Measurements from ENCODE around the gene CLK2. TPM values are rescaled to one million over a fixed set of nuclear protein-coding genes. Genes with fewer than 3 reads are reported as not detected.

Gene CLK2
- 30.2 and 36.1 TPM in 2 replicates for total RNA-seq

DNA sequence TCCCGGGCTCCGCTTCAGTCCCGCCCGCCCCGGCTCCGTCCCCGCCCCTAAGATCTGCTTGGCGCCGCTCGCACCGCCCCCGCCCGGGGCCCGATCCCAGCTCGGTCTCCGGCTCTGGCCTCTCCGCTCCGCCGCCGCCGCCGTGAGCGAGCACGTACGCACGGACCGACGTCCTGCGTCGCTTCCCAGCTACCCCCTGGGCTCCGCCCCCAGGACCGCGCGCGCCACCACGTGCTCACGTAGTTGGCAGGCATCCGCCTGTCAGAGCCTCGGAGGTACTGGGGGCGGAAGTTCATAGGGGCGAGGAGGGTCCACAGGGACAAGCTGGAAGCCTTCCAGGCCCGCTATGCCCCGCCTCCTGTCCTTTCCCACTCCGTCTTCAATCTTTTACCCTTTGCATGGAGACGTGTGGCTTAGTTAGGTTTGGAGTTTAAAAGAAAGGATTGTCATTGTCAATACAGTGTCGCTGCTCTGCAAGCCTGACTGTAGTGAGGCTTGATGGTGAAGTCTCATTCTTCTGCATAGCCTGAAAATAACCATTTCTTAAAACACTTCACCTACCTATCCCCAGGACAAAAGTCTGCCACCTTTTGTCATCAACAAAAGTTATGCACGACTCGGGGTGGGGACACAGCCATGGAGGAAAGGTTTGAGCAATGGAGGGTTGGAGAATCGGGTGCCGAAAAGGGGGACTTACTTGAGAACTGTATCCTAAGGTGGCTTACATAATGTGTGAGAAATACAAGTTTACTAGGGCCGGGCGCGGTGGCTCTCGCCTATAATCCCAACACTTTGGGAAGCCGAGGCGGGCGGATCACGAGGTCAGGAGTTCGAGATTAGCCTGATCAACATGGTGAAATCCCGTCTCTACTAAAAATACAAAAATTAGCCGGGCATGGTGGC, at the start of gene CLK2:
TSS of gene CLK2 (minus strand) at position 162 of the 903 bp plus-strand sequence. CDS start 2,527 bp downstream, outside the sequence.
- no peak for DNase-seq (ENCODE audit: extremely low read depth, low read depth, low spot score)

DNA sequence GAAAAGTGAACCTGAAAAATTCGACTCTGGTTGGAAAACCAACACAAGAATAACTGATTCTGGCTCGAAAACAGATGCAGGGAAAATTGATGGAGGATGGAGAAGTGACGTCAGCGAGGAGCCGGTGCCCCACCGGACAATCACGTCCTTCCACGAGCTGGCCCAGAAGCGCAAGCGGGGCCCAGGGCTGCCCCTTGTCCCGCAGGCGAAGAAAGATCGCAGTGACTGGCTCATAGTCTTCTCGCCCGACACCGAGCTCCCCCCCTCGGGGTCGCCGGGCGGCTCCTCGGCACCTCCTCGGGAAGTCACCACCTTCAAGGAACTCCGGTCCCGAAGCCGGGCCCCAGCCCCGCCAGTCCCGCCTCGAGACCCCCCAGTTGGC, 49.3 kb upstream of the CLK2 start:
- no peak for DNase-seq (ENCODE audit: extremely low read depth, low read depth, low spot score)

DNA sequence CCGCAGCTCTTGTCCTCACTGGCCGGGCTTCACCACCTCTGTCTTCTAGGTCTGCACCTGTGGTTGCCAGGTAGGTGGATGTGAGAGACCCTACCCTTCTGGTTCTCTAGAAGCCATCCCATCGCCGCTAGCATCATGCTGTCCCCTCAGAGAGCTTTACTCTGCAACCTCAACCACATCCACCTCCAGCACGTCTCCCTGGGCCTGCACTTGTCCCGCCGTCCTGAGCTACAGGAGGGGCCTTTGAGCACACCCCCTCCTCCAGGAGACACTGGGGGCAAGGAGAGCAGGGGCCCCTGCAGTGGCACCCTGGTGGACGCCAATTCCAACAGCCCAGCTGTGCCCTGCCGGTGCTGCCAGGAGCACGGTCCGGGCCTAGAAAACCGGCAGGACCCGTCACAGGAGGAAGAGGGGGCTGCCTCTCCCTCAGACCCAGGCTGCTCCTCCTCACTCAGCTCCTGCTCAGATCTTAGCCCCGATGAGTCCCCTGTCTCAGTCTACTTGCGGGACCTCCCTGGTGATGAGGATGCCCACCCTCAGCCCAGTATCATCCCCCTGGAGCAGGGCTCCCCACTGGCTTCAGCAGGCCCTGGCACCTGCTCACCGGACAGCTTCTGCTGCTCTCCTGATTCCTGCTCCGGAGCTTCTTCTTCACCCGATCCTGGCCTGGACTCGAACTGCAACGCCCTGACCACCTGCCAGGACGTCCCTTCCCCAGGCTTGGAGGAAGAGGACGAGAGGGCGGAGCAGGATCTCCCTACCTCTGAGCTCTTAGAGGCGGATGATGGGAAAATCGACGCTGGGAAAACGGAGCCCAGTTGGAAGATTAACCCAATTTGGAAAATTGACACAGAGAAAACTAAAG, 48.6 kb upstream of the CLK2 start:
- no peak for DNase-seq (ENCODE audit: extremely low read depth, low read depth, low spot score)

DNA sequence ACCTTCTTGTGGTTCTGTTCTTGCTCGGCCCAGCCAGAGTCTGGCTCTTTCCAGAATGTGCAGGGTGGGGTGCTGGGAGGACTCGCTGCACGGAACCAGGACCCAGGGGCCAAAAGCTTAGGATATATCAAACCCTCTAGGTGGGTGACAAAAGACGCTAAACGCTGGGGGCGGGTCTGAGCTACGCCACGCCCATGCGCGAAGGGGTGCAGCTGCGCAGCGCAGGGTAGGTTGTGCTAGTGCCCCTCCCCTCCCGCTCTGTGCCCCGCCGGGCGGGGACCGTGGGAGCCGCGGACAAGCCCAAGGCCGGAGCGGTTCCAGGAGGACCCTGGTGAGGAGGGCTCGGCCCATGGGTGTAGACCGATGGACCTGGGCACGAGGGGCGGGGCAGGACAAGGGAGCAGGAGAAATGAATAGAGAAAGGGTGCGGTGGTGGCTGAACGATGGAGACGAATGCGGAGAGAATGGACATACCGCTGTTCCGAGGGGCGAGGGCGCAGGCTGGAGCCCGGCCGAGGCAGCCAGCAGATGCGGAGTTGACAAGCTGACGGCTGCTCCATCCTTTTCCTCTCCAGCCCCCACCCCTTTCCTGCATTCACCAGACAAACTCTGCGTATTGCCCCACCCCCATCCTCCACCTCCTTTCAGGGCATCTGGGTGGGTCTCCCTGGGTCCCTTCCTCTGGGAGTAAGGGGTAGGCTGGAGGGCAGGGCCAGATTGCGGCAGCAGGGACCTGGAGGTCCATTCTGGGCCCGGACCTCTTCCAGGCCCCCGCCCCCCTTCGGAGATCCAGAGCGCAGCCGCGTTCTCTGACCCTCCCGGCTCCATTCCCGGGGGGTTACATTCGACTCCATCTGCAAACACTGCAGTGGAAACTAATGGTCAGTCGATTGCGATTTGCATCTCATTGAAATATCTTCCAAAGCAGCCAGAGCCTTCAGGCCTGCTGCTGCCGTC, 47.6 kb upstream of the CLK2 start, which contains the start of gene RUSC1:
TSS of gene RUSC1 (plus strand) at position 234 of the 957 bp plus-strand sequence. CDS start 880 bp downstream, outside the sequence.
- no peak for DNase-seq (ENCODE audit: extremely low read depth, low read depth, low spot score)

DNA sequence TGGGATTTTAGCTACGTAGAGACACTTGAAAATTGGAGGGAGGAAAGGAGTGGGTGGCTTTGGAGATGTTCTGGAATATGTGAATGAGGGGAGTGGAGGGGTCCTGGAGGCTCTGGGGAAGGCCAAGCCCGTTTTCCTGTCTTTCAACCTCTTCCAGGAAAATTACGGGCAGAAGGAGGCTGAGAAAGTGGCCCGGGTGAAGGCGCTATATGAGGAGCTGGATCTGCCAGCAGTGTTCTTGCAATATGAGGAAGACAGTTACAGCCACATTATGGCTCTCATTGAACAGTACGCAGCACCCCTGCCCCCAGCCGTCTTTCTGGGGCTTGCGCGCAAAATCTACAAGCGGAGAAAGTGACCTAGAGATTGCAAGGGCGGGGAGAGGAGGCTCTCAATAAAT, 46.9 kb upstream of the CLK2 start:
- no peak for DNase-seq (ENCODE audit: extremely low read depth, low read depth, low spot score)

DNA sequence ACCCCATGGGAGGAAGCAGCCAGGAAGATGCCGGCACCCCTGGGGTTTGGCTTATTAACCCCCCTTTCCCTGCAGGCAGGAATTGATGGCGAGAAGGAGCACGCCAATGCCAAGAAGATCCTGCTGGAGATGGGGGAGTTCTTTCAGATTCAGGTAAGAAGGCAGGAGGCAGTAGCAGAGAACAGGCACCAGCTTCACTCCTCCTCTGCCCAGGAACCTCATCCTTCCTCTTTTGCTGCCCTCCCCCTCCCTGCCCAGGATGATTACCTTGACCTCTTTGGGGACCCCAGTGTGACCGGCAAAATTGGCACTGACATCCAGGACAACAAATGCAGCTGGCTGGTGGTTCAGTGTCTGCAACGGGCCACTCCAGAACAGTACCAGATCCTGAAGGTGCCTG, 46.2 kb upstream of the CLK2 start:
- DNase-seq (ENCODE audit: extremely low read depth, low read depth, low spot score) = no peak

DNA sequence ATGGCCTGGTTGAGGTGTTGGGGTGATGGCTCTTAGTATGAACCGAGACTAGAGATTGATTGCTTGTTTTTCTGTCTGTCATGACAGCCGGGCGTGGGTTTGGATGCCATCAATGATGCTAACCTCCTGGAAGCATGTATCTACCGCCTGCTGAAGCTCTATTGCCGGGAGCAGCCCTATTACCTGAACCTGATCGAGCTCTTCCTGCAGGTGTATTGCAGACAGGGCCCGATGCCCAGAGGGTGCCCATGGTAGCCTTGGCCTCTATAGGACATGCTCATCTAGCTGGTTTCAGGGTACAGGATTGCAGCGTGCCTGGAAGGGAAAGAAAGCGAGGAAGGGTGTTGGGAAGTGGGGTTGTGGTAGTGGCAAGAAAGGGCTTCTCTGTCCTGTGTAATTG, 44.8 kb upstream of the CLK2 start:
- DNase-seq (ENCODE audit: extremely low read depth, low read depth, low spot score) = no peak

DNA sequence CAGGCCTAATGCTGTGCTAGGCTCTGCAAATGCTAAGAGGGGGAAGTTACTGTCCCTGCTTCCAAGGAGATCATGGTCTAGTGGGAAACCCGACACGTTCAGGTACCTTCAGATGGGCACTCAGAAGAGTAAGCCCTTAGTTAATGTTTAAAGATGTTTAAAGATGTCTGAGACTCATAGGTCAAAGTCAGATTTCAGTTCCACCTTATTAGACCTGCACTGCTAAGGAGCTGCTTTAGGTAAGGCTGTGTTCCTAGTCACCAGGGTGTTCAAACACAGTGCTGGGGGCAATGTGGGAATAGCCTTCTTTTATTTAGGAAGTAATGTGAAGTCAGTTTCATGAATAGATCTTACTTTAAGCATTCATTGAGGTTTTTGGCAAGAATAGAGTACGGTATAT, 43.6 kb upstream of the CLK2 start:
- no peak for DNase-seq (ENCODE audit: extremely low read depth, low read depth, low spot score)

DNA sequence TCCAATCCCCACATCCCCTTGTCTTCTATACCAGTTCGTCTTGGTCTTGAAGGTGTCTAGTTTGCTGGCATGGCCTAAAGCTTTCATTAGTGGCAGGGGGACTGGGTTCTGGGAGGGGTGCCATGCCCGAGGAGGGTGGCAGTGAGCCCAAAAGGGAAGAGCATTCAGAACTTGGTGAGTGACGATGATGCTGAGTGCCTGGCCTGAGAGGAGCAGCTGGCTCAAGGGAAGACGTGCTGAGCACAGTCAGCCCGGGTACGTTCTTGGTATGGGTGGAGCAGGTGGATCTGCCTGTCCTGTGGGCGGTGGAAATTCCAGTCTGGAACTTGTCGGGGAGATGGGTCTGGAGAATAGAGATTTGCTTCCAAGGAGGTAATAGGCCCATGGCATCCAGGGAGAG, 40.0 kb upstream of the CLK2 start:
- DNase-seq (ENCODE audit: extremely low read depth, low read depth, low spot score) = no peak

DNA sequence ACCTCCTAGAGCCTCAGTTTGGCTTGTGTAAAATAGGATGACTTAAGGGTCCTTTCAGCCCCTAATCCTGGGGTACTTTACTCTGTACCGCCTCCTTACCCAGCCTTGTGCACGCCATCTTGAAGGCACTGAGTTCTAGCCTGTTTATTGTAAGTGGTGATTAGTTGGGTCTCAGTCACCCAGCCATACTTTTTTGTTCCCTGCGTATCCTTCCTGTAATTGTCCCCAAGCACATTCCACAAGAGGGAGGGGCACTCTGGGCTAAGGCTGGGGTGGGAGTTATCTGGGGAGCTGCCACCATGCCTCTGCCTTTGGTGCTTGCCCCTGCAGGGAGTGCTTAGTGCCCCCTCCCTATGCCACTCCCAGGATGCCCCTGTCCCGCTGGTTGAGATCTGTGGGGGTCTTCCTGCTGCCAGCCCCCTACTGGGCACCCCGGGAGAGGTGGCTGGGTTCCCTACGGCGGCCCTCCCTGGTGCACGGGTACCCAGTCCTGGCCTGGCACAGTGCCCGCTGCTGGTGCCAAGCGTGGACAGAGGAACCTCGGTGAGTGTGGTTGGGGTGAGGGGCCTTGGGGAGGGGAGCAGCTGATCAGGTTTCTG, 36.2 kb upstream of the CLK2 start:
- no peak for DNase-seq (ENCODE audit: extremely low read depth, low read depth, low spot score)

DNA sequence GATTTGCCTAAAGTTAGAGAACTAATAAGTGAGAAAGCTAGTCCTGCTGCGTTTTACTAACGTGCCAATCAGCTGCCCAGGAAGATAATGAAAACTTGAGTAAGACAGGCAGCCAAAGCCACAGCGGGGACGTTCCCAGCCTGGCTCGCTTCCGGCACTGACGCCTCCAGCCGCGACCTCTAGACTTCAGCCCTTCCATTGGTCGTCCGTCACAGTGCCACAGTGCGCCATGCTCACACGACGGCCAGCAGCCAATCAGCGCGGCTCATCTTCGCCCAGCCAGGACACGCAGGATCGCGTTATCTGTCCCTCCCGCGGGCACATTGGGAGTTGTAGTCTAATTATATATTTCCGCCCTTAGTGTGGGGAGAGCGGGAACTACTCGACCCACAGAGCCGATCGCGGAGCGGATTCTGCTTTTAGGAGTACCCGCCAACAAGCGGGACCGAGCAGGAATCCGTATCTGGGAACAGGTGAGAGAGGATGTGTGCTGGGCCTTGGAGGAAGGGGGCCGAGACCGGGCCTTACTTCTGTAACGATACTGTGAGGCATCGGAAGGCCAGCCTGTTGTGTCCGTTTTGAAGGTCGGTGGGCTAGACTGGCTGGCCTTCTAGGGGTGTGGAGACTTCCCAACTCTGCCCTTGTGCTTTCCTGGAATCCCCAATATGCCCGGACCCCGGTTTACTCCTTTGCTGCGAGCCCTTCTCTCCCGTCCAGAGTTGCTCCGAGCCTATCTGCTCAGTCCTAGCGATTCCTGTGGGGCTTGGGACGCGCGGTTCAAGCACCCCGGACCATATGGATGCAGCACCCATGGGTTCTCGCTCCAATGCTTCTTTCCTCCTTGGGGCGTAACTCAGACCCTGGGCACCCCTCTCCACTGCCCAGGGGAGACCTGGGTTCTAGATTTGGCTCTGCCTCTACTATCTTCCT, 35.5 kb upstream of the CLK2 start, which contains the start of gene FDPS:
TSS of gene FDPS (plus strand) at position 374 of the 930 bp plus-strand sequence. CDS start 924 bp downstream, outside the sequence.
- DNase-seq (ENCODE audit: extremely low read depth, low read depth, low spot score) = peak; percentile 95

DNA sequence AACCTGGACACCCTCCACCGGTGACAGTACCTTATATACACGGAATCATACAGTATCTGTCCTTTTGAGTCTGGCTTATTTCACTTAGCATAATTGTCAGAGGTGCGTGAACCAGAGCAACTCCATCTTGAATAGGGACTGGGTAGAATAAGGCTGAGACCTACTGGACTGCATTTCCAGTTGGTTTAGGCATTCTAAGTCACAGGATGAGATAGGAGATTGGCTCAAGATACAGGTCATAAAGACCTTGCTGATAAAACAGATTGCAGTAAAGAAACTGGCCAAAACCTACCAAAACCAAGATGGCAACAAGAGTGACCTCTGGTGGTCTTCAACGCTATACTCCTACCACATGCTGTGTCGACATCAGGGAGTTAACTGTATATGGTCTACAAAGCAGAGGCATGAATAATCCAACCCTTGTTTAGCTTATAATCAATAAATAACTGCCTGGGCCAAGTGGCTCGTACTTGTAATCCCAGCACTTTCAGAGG, 34.0 kb upstream of the CLK2 start:
- no peak for DNase-seq (ENCODE audit: extremely low read depth, low read depth, low spot score)

DNA sequence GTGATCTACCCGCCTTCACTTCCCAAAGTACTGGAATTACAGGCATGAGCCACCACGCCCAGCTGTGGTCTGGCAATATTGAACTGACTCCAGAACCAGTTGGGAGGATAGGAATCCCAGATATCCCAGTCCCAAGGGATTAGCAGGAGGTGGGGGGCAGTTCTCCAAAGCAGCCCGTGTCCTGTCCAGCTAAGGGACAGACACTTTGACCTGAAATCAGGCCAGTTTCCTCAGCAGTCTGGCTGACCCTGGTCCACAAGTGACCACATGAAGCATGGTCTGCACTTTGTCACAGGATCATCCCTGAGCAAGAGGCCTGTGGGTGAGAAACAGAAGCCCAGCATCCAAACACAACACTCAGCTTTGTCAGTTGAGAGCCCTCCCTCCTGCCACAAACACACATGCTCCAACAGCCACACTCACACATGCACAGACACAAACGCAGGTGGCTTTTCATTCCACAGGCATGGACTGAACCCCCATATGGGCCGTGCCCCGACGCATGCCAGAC, 32.6 kb upstream of the CLK2 start:
- no peak for DNase-seq (ENCODE audit: extremely low read depth, low read depth, low spot score)

DNA sequence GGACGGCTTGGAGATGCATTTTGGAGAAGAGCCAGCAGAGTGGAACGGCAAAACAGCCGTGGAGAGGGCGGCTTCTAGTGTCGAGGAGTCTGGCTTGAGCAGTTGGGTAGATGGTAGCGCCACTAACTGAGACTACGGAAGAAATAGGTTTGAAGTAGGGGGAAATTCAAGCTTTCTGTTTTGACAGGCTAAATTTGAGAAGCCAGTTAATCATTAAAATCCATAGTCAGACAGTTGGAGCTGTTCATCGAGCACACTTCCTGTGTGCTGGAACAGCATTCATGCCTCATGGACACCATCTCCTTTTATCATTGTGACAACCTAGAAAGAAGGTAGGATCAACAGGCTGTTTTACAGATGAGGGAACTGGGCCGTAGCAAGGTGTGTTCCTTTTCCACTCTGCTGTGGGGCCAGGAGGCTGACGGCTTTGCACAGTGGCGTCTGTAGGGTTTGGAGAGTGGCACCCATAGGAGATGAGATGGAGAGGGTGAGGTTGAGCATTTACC, 31.3 kb upstream of the CLK2 start:
- DNase-seq (ENCODE audit: extremely low read depth, low read depth, low spot score) = no peak

DNA sequence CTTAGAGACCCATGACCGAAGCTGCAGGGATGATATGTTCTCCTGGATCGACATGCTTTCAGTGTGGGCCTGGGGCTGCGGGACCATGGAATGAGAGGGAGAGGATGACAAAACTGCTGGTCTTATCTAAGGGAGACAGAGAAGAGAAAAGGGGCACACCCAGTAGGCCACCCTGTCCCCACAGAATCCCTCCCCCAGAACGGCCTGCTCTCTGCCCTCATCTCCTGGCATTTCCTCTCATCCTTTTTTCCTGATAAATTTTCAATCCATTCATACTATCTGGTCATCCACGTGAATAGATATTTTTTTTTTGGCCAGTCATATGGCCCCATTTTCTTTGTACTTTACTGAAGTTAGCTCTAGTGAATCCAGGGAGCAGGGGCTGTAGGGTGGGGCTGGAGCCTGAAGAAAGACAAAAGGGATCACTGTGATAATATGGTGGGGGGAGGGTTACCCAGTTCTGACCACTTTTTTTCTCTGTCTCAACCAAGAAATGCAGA, 28.1 kb upstream of the CLK2 start, which contains the start of gene PKLR:
TSS of gene PKLR (minus strand) at position 97 of the 500 bp plus-strand sequence. CDS start at position 54, 43 bp downstream.
- DNase-seq (ENCODE audit: extremely low read depth, low read depth, low spot score) = no peak

DNA sequence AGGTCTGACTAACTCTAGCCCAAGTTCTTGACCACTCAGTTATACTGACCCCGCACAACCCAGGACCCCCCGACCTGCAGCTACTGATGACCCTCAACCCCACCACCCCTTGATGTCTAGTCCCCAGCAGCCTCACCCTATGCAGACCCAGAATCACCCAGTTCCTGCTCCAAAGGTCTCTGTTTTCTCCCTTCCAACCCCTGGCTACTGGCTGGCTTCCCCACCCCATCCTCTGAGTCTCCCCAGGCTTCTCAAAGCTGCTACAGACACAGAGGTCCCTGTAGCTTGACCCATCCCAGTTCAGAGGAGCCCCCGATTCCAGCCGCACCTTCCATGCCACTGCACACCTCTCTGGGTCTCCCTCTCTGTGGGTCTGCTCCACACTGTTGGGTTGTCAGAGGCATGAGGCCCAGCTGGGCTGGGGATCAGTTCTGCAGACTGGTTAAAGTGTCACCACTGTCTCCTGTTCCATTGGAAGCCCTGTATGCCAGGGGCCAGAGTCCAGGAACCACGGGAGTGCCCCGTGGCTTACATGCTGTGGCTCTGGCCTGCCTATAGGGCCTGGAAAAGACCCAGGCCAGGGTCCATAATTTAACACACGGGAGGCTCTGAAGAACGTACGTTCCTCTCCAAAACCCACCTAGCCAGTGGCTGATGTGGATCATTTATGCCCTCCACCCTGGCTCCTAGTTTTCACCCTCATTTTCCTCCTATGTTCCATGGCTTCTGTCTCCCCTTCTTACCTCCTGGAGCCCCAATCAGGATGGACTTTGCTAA, 27.4 kb upstream of the CLK2 start:
- no peak for DNase-seq (ENCODE audit: extremely low read depth, low read depth, low spot score)

DNA sequence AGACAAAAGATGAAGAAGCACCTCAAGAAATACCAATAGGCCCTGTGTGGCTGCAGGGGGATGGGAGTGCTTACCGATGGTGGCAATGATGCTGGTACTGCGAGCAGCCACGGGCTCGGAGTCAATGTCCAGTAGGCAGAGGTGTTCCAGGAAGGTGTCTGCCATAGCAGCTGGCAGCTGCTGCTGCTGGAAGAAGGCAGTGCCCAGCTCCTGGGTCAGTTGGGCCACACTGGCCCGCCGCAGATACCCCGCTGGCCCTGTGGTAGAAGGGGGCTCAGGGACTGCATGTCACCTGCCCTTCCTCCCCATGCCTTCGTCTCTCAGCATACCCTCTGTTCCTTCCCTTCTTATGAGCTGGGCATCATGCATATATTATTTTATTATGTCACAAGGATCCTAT, 26.7 kb upstream of the CLK2 start:
- DNase-seq (ENCODE audit: extremely low read depth, low read depth, low spot score) = no peak

All from glomerular endothelial cell (primary cell).